Measurements from ENCODE around the gene NUMA1.

NUMA1 gene

DNA sequence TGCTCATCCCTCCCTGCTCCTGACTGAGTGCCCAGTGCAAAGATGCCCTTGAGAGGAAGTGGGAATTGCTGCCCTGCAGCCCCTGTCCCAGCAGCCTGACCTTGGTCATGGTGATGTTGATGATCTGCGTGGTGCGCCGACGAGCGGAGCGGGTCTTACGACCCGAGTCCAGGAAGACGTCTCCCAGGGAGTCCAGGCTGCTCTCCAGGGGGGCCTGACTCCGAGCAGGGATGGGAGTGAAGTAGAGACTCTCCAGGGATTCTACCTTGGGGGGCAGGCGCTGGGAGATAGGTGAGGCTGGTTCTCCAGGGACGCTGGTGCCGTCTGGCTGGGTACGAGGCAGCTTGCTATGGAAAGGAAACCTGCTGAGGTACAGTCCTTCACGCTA is 73.3 kb downstream of the NUMA1 start:
- CTCF ChIA-PET: no interaction called here
- TF ChIP-seq BHLHE40 (IDR thresholded peaks at IDR 0.05; ENCODE audit: borderline replicate concordance): no peak
- no peak for TF ChIP-seq PKNOX1 (IDR thresholded peaks at IDR 0.05)
- TF ChIP-seq CTBP1 (IDR thresholded peaks at IDR 0.05; ENCODE audit: borderline replicate concordance): no peak
- TF ChIP-seq SUZ12 (IDR thresholded peaks at IDR 0.05): no peak
- no peak for TF ChIP-seq ZNF384 (IDR thresholded peaks at IDR 0.05)
- TF ChIP-seq TARDBP (IDR thresholded peaks at IDR 0.05): no peak
- no peak for TF ChIP-seq FOXA1 (IDR thresholded peaks at IDR 0.05)
- no peak for TF ChIP-seq FOXK2 (IDR thresholded peaks at IDR 0.05)
- no peak for TF ChIP-seq HDGF (IDR thresholded peaks at IDR 0.05; ENCODE audit: borderline replicate concordance)
- no peak for TF ChIP-seq SP1 (IDR thresholded peaks at IDR 0.05)
- no peak for TF ChIP-seq L3MBTL2 (conservative IDR thresholded peaks at IDR 0.05)
- TF ChIP-seq FOXM1 (IDR thresholded peaks at IDR 0.05; ENCODE audit: borderline replicate concordance): no peak
- no peak for TF ChIP-seq LEF1 (IDR thresholded peaks at IDR 0.05; ENCODE audit: borderline replicate concordance)
- TF ChIP-seq ARNT (IDR thresholded peaks at IDR 0.05): no peak
- DNase-seq (ENCODE audit: extremely low spot score): no peak
- POLR2A ChIA-PET: no interaction called here

GRCh38 chr11:72006309-72007088 is 73.8 kb downstream of the NUMA1 start:
- ChIA-PET POLR2A (interaction anchor here (1.0 kb wide), 1 partner anchor 150 kb away, joined by 3 read pairs; no protein-coding TSS in a partner anchor), CTCF (no interaction called here)
- no peak for DNase-seq (ENCODE audit: extremely low spot score)
- TF ChIP-seq TARDBP (IDR thresholded peaks at IDR 0.05) (no peak), ZNF384 (IDR thresholded peaks at IDR 0.05) (no peak), FOXK2 (IDR thresholded peaks at IDR 0.05) (no peak), L3MBTL2 (conservative IDR thresholded peaks at IDR 0.05) (no peak), FOXA1 (IDR thresholded peaks at IDR 0.05) (no peak), BHLHE40 (IDR thresholded peaks at IDR 0.05; ENCODE audit: borderline replicate concordance) (no peak), LEF1 (IDR thresholded peaks at IDR 0.05; ENCODE audit: borderline replicate concordance) (no peak), NFRKB (IDR thresholded peaks at IDR 0.05) (no peak), SUZ12 (IDR thresholded peaks at IDR 0.05) (no peak), PKNOX1 (IDR thresholded peaks at IDR 0.05) (no peak), FOXM1 (IDR thresholded peaks at IDR 0.05; ENCODE audit: borderline replicate concordance) (no peak)

GRCh38 chr11:72005347-72006260 is 74.7 kb downstream of the NUMA1 start:
- ChIA-PET POLR2A (interaction anchor here (1.0 kb wide), 1 partner anchor 151 kb away, joined by 3 read pairs; no protein-coding TSS in a partner anchor), CTCF (interaction anchor here (1.7 kb wide), 1 partner anchor 19 kb away, joined by 5 read pairs; no protein-coding TSS in a partner anchor)
- TF ChIP-seq TARDBP (IDR thresholded peaks at IDR 0.05): no peak
- no peak for TF ChIP-seq ZNF384 (IDR thresholded peaks at IDR 0.05)
- no peak for TF ChIP-seq SUZ12 (IDR thresholded peaks at IDR 0.05)
- no peak for TF ChIP-seq LEF1 (IDR thresholded peaks at IDR 0.05; ENCODE audit: borderline replicate concordance)
- TF ChIP-seq FOXA1 (IDR thresholded peaks at IDR 0.05): no peak
- TF ChIP-seq HDGF (IDR thresholded peaks at IDR 0.05; ENCODE audit: borderline replicate concordance): no peak
- TF ChIP-seq SP1 (IDR thresholded peaks at IDR 0.05): no peak
- no peak for TF ChIP-seq CTBP1 (IDR thresholded peaks at IDR 0.05; ENCODE audit: borderline replicate concordance)
- no peak for TF ChIP-seq ARNT (IDR thresholded peaks at IDR 0.05)
- TF ChIP-seq PKNOX1 (IDR thresholded peaks at IDR 0.05): no peak
- no peak for TF ChIP-seq NFRKB (IDR thresholded peaks at IDR 0.05)
- no peak for TF ChIP-seq ELF4 (IDR thresholded peaks at IDR 0.05)
- no peak for TF ChIP-seq L3MBTL2 (conservative IDR thresholded peaks at IDR 0.05)
- no peak for TF ChIP-seq FOXM1 (IDR thresholded peaks at IDR 0.05; ENCODE audit: borderline replicate concordance)
- no peak for DNase-seq (ENCODE audit: extremely low spot score)

DNA sequence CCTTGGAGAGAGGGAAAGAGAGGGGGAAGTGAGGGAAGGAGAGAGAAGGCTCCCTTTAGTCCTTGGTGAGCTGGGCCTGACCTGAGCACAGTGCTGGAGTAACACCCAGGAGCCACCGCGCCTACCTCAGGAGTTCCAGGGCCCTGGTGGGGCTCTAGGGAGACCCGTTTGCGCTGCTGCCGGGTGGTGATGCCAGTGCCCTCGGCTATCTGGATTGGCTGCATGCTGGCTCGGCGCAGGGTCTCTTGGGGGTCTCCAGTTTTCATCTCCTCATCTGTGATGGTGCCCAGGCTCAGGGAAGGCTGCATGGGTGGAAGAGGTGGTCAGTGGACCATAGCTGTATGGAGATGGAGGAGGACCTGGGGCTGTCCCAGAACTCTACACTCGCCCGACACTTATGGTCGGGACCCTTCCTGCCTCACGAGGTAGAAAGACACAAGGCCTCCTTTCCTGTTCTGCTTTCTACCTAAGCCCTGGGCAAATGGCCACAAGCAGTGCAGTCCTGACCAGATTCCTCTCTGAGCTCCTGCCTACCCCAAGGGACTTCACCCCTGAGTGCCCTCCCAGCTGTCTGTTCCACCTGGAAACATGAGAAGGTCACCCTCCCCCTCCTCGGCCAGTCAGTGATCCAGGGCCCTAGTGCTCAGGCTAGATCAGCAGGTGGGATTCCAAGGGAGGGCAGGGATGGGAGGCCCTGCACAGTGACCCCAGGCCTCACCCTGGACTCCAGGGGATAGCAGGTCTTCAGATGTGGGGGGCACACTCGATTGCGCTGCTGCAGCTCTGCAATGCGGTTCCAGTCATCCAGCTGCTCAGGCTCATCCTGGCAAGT is 75.6 kb downstream of the NUMA1 start:
- CTCF ChIA-PET: interaction anchor here (1.7 kb wide), 1 partner anchor 20 kb away, joined by 5 read pairs; no protein-coding TSS in a partner anchor
- no peak for TF ChIP-seq BHLHE40 (IDR thresholded peaks at IDR 0.05; ENCODE audit: borderline replicate concordance)
- no peak for TF ChIP-seq FOXK2 (IDR thresholded peaks at IDR 0.05)
- no peak for DNase-seq (ENCODE audit: extremely low spot score)
- POLR2A ChIA-PET: no interaction called here

- ChIA-PET POLR2A (no interaction called here), CTCF (interaction anchor here (1.7 kb wide), 1 partner anchor 21 kb away, joined by 5 read pairs; no protein-coding TSS in a partner anchor)
- TF ChIP-seq ARNT (IDR thresholded peaks at IDR 0.05): no peak
- no peak for TF ChIP-seq L3MBTL2 (conservative IDR thresholded peaks at IDR 0.05)
- TF ChIP-seq FOXA1 (IDR thresholded peaks at IDR 0.05): no peak
- no peak for TF ChIP-seq SP1 (IDR thresholded peaks at IDR 0.05)
- no peak for TF ChIP-seq FOXM1 (IDR thresholded peaks at IDR 0.05; ENCODE audit: borderline replicate concordance)
- no peak for TF ChIP-seq SUZ12 (IDR thresholded peaks at IDR 0.05)
- TF ChIP-seq NFRKB (IDR thresholded peaks at IDR 0.05): no peak
- TF ChIP-seq LEF1 (IDR thresholded peaks at IDR 0.05; ENCODE audit: borderline replicate concordance): no peak
- no peak for TF ChIP-seq ZNF384 (IDR thresholded peaks at IDR 0.05)
- TF ChIP-seq FOXK2 (IDR thresholded peaks at IDR 0.05): no peak
- no peak for TF ChIP-seq CTBP1 (IDR thresholded peaks at IDR 0.05; ENCODE audit: borderline replicate concordance)
- TF ChIP-seq PKNOX1 (IDR thresholded peaks at IDR 0.05): no peak
- TF ChIP-seq HDGF (IDR thresholded peaks at IDR 0.05; ENCODE audit: borderline replicate concordance): no peak
- TF ChIP-seq ELF4 (IDR thresholded peaks at IDR 0.05): no peak
- no peak for TF ChIP-seq TARDBP (IDR thresholded peaks at IDR 0.05)
- DNase-seq (ENCODE audit: extremely low spot score): no peak
Observed at GRCh38 chr11:72003776-72004171, 76.6 kb downstream of the NUMA1 start.

Measured in HEK293T (cell line).